ENCODE measurements around the gene PRKRA.
"Not testable (repeated sequence)": the region's sequence is repeated elsewhere in the genome, so short reads cannot be mapped to it uniquely, and the experiment has no call there.

PRKRA gene

DNA sequence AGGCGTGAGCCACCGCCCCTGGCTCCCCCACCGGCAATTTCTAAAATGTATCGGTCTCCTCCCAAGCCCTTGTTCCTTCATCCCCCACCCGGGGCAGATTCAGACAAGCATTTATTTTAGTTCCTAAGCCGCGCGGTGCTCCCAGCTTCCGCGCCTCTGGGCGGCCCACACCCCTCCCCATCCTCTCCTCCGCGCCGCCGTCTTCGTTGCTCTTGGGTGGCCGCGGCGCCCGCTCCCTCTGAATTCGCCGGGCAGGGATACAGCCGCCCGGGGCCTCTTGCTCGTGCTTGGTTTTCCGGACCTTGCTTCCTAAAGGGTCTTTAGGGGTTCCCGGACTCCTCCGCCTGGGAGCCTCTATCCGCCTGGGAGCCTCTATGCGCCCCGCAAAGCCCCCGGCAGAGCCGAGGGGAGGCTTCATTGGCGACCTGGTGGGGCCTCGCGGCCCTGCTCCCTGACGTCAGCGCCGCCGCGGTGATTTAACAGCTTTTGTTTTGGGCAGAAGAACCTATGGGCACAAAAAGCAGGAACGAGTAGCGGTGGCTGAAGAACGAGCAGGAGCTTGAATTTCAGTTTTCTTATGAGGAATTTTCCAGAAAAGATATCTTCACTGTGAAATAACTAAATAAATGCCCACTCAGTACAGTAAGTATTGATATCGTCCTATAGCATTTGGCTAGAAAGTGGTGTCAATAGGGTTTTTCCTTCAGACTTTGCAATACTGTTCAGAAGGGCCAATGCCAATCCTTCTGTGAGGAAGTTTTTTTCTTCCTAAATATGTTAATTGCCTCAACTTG, 37.3 kb downstream of the PRKRA start:
- DNase-seq, result no peak

DNA sequence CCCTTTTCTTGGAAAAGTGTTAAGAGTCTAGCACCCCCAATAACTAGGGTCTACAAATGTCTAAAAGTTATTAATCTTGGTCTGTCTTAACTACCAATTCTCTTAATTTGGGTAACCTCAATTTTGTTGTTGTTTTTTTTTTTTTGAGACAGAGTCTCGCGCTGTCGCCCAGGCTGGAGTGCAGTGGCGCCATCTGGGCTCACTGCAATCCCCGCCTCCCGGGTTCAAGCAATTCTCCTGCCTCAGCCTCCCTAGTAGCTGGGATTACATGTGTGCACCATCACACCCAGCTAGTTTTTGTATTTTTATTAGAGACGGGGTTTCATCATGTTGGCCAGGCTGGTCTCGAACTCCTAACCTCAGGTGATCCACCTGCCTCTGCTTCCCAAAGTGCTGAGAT, 38.5 kb downstream of the PRKRA start:
- not testable (repeated sequence) for DNase-seq

- no peak for DNase-seq
Measured at GRCh38 chr2:178412047-178412446, 38.9 kb downstream of the PRKRA start.

DNA sequence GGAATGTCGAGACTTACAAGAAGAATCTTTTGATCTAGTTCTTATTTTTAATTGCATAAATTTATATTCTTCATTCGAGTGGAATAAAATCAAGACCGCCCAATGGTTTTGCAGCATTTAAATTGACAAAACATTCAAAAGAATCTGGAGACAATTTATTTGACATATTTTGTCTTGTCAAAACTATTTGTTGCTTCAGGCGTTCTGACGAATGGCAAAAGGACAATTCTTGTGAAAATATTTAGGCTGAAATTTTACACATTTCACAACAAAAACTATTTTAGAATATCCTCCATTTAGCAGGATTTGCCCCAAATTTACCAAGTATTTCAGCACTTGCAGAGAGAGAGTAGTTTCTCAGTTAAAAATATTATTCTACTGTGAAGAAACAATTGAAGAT, 41.7 kb downstream of the PRKRA start:
- DNase-seq, result no peak

GRCh38 chr2:178404368-178404767, 46.6 kb downstream of the PRKRA start:
- DNase-seq, result no peak

DNA sequence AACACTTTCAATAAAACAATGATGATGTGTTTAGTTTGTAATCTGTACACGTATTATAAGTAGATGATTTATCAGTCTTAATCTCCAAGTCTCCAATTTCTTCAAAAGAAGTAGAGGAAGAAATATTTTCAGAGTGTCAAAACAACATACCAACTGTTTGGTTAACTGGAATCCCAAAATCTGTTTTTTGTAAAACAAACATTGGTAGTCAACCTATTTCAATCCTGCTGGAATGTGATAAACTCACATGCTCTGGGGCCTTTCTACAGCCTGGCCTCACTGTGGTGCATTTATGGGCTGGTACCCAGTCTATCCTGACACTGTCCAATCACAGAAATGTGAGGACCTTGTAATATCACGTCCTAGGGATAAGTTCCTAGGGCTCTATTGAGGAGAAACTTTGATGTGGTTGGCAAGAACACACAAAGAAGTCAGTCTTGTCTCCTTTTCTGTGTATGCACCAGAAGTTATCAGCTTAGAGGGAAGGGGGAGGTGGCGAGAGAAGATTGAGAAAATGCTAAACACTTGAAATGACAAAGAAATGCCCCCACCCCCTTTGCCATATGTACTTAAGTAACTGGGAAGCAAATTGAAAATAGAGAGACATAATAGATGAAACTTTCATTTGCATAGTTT, 47.2 kb downstream of the PRKRA start:
- no peak for DNase-seq

DNA sequence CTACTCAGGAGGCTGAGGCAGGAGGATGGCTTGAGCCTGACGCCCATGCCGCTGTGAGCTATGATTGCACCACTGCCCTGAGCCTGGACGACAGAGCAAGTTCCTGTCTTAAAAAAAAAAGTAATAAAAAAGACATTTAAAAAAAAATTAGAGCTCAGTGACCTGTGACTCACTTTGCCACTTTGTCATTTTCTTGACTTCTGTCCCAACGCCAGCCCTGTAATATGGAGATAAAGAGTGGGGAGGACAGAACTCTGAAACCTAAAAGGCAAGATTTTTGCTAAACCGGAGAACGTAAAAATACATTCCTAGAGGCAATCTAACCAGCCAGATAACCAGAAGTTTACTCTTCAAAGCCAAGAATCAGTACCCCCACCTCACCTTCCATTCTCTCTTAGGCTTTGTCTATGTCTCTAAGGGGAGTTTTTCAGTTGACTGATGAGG, 49.0 kb downstream of the PRKRA start:
- DNase-seq, result no peak

- DNase-seq, result no peak
Measured at GRCh38 chr2:178397002-178397605, 53.9 kb downstream of the PRKRA start.

DNA sequence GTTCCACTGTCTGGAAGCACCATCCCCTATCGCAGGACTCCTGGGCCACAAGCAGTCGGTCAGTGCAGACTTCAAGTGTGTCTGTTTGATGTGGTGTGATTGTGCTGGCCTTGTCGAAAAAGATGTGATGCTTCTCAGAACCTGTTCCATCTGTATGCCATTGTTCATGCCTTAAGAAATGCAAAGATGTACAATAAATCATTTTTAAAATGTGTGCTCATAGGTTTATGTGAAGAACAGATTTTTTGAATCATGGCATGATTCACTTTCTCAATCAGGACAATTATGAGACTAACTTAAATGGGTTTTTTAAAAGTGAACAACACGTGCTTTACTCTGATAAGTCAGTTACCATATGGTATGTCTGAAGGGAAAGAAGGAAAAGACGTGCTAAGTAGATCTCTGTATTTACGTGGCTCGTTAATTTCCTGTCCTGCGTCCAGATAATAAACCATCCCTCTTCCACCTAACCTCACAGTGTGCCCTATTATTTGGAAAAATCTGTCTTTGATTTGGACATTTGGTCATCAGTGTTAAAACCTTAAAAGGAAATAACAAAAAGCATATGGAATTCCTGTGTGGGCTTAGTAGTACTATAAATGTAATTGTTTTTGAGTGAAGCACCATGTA, 54.9 kb downstream of the PRKRA start:
- DNase-seq, result no peak

- DNase-seq, result no peak
Measured at GRCh38 chr2:178395295-178395694, 55.7 kb downstream of the PRKRA start.

GRCh38 chr2:178394859-178395258, 56.1 kb downstream of the PRKRA start:
- no peak for DNase-seq

DNA sequence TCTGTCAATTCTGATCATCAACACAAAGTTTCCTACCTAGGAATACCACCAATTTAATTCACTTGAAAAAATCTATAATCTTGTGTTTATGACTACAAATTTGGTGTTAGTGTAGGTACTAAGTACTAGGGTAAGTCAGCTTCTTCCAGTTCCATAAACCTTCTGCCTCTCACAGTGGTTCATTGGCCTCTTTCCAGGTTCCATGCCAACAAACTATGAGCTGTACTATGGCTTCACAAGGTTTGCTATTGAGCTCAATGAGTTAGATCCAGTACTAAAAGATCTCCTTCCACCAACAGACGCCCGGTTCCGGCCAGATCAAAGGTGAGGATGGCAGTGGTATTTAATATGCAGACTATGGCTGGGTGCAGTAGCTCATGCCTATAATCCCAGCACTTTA, 58.8 kb downstream of the PRKRA start:
- no peak for DNase-seq

- no peak for DNase-seq
Measured at GRCh38 chr2:178391701-178392100, 59.3 kb downstream of the PRKRA start.

DNA sequence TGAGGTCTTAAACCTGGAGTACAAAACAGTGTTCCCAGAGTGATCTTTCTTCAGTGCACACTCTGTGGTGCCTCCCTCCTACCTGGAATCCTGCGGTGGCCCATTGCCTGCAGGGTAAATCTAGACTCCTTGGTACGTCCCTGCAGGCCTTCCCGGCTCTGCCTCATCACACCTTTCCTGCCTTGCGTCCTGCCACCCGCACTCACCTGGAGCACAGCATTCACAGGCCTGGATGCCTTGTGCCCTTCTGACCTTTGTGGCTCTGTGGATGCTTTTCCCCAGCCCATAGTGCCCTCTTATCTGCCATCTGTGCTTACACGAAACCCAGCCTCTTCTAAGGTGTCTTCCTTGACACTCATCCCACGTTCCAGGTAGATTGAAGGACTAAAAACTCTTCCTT, 62.7 kb downstream of the PRKRA start:
- no peak for DNase-seq

GRCh38 chr2:178386986-178387597, 63.9 kb downstream of the PRKRA start:
- DNase-seq, result no peak

- no peak for DNase-seq
Measured at GRCh38 chr2:178385595-178386148, 65.3 kb downstream of the PRKRA start.

DNA sequence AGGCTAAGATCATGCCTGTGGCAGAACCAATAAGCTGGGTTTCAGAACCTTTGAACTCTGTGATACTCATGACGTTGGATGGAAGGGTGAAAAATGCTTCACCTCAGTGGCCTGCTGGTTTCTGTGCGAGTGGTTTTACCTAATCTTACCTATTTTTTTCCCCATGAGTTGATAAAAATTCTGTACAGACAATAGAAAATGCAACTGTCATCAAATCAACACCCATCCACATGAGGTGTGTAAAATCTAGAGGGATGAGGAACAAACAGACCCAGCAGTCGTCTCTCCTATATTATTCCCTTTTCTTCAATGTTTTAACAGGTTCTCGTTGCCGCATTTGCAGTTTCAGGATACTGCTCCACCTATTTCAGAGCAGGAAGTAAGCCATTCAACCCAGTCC, 67.3 kb downstream of the PRKRA start:
- DNase-seq, result no peak
